Tibial nerve (tissue), 4 donors: Measurements from ENCODE around the gene BCAS3.

Experiments
- EP300 ChIP-seq, 2 donors: sonication (generic); formaldehyde crosslinking; IDR thresholded peaks; one replicate each; pipeline ENCODE4 v1.6.1; 2017; ENCODE audit warnings: antibody characterized with exemption in 2 of 2, mild to moderate bottlenecking in 1 of 2
- POLR2A ChIP-seq, 2 donors: fragments of 450-650 bp; IDR thresholded peaks; one replicate each; pipeline ENCODE4 v1.6.1; 2017; ENCODE audit warnings: antibody characterized with exemption in 2 of 2, mild to moderate bottlenecking in 2 of 2, moderate library complexity in 2 of 2
- TF ChIP-seq, protein P1 (sequence below), 5 experiments: fragments of 200-600 bp in 3 of 5; fragments of 450-650 bp in 2 of 5; sonication (generic) in 3 of 5; IDR thresholded peaks; one replicate each; pipeline ENCODE4 v1.5.1; 2016 to 2019; ENCODE audit warnings: antibody characterized with exemption in 5 of 5, mild to moderate bottlenecking in 3 of 5, moderate library complexity in 2 of 5

DNA sequence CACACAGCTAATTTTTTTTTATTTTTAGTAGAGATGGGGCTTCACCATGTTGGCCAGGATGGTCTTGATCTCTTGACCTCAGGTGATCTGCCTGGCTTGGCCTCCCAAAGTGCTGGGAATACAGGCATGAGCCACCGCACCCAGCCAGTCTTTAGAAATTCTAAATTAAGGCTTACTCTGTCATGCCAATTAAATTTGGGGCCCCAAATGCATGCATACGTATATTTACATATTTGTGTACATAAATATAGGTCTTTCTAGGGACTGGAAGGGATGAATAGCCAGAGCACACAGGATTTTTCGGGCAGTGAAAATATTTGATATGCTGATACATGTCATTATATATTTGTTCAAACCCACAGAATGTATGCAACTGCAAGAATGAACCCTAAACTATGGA is 105.1 kb downstream of the BCAS3 start:
- TF ChIP-seq, protein P1, sequence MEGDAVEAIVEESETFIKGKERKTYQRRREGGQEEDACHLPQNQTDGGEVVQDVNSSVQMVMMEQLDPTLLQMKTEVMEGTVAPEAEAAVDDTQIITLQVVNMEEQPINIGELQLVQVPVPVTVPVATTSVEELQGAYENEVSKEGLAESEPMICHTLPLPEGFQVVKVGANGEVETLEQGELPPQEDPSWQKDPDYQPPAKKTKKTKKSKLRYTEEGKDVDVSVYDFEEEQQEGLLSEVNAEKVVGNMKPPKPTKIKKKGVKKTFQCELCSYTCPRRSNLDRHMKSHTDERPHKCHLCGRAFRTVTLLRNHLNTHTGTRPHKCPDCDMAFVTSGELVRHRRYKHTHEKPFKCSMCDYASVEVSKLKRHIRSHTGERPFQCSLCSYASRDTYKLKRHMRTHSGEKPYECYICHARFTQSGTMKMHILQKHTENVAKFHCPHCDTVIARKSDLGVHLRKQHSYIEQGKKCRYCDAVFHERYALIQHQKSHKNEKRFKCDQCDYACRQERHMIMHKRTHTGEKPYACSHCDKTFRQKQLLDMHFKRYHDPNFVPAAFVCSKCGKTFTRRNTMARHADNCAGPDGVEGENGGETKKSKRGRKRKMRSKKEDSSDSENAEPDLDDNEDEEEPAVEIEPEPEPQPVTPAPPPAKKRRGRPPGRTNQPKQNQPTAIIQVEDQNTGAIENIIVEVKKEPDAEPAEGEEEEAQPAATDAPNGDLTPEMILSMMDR (IDR thresholded peaks at IDR 0.05), result no peak
- TF ChIP-seq EP300 (IDR thresholded peaks at IDR 0.05) (no peak), POLR2A (IDR thresholded peaks at IDR 0.05) (no peak)
